ENCODE results near the gene POMT2. TPM values are rescaled to one million over a fixed set of nuclear protein-coding genes. Genes with fewer than 3 reads are reported as not detected.
A peak's percentile ranks its signal among the peaks of the same experiment; 100 is the strongest.

The POMT2 gene
- total RNA-seq, 1 donor from 2014 or later, result 27.2 TPM

DNA sequence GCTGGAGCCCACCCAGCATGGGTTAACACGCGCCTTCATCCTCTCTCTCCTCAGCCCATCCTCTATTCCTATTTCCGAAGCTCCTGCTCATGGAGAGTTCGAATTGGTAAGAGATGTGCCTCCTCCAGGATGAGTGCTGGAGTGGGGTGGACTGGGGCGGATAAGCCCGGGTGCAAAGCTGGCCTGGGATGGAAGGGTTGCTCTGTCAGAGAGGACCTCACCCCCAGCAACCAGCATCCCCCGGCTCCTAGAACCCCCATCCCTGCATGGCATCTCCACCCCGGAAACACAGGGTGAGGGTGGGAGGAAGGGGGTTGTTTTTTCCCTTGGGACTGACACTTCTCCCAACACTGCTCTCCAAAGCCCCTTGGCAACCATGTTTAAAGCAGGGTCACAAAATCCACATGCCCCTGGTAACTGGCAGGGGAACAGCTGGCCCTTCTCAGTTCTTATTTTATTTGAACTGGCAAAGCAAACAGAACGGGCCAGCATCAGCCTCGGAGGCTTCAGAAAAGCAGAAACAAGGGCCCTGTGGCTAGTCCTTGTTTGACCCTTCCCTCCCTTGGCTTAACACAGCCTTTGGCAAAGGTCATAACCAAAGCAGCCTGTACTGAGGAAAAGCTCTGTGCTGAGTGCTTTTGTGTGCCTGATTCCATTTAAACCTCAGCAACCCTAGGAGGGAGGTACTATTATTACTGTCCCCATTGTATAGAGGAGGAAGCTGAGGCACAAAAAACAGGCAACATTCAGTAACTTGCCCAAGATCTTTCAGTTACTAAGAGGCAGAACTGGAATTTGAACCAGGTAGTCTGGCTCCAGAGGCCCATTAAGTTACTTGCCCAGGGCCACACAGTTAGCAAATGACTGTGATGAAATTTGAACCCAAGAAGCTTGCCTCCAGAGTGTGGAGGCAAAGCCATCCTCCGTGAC lies 4.4 kb upstream of the POMT2 start:
- DNase-seq (ENCODE audit: low spot score), result peak; percentile 59

DNA sequence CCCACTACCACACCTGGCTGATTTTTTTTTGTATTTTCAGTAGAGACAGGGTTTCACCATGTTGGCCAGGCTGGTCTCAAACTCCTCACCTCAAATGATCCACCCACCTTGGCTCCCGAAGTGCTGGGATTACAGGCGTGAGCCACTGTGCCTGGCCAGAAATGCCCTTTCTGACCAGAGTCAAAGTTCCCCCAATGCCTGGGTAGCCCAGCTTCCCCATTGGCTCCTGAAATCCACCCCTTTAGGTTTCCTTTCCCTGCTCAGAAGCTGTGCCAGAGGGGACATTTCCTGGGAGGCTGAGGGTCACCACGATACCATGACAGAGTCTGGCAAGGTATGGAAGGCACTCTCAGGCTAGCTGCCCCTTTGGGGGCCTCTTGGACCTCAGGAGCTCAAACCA lies 3.6 kb upstream of the POMT2 start:
- DNase-seq (ENCODE audit: low spot score), result peak; percentile 57

DNA sequence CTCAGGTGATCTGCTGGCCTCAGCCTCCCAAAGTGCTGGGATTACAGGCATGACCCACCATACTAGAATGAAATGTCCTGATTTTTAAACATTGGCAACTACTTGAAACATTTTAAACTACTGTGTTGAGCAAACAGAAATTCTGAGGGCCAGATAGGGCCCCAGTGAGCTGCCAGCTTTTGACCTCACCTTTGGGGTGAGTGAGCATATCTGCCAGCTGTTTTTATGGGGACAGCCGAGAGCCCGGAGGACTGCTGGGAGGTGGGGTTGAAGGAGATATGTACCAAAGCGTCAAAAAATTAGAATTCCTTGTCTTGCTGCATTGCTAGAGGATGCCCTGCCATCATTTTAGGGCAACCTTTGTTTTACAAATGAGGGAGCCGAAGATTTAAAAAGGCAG lies 2.9 kb upstream of the POMT2 start:
- DNase-seq (ENCODE audit: low spot score), result no peak

DNA sequence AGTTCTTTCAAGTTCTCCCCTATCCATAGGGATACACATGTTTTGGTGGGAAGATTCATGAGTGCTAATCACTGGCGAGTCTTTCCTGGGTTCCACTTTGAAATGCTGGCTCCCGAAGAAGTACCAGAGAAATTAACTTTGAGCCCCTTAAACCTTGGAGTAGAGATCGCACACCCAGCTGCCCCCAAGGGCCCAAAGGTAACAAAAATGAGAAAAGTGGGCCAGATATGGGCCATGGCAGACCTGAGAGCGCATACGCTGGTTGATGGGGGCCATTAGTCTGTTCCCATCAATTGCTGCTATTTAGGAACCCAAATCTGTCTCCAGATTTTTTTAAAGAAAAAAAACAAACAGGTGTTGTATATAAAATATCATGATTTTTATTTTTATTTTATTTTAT lies 2.3 kb upstream of the POMT2 start:
- no peak for DNase-seq (ENCODE audit: low spot score)

DNA sequence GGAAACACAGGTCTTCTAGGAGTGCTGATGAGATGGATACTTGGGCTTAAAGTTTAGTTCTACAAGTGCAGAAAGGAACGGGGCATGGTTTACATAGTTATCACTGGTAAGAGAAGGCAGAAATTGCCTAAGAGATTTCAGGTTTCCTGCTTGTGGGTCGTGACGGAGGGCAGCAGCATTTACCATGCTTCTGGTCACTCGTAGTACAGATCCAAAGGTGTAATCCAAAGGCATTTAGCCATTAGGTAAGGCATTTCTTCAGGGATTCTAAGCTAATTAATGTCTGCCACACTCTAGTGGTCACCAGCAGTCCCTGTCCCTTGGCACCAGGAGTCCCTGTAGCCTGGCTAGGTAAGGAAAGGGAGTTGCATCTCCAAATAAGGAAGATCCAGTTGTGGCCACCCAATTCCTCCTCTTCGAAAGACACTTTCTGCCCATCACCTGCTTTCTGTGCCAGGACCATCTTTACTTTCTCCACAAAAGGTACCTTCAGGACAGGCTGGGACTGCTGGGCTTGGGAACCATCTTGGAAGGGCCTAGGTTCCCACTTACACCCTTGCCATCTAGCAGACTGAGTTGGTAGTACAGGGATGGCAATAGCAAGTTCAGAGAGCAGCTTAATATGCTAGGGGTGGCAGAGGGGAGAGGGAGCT lies 1.7 kb upstream of the POMT2 start:
- DNase-seq (ENCODE audit: low spot score), result peak; percentile 22

DNA sequence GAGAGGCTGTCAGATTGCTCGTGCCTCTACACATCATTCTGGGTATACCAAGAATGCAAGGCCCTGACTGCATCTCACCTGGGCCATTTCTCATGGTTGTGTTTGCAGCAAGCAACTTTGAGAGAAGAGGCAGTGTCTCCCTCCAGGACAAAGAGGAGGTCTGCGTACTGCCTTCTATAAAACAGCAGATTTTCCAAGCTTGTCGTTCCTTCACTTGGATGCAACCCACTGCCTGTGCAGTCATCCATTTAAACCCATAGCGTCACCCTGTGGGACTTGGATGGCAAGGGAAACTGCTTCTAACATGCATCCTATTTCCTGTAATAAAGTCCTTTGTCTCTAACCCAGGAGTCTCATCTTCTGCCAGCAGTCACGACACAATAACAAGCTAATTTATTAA lies 1.3 kb downstream of the POMT2 start:
- DNase-seq (ENCODE audit: low spot score), result no peak

DNA sequence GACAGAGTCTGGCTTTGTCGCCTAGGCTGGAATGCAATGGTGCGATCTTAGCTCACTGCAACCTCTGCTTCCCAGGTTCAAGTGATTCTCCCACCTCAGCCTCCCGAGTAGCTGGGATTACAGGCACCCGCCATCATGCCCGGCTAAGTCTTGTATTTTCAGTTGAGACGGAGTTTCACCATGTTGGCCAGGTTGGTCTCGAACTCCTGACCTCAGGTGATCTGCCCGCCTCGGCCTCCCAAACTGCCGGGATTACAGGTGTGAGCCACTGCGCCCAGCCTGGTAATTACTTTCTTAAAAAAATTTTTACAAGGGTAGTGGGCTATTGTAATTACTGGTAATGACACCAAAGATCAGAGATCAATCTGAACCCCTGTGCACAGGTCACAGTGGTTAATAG lies 1.9 kb downstream of the POMT2 start:
- peak; percentile 33 for DNase-seq (ENCODE audit: low spot score)

DNA sequence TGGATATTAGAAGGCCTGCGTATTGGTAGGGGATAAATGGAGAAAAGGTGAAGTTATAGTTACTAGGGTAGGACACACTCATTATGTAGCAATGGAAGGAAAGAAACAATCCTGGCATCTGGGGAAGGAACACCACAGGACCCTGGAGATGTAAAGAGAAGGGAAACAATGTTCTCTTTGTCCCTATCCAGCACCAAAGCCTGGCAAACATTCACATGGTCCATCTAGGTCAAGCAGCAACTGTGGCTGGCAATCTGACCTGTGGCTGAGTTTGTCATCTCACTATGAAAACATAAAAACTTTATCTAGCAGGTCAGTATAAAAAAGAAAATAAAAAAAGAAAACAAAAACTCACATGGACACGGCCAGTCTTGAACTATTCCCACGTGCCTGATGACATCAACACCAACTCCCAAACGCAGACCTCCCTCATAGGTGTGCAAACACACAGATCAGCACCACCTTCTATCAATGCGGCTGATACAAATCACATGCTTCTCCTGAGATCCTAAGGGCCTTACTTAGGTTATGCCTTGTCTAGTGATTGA lies 2.6 kb downstream of the POMT2 start:
- no peak for DNase-seq (ENCODE audit: low spot score)

DNA sequence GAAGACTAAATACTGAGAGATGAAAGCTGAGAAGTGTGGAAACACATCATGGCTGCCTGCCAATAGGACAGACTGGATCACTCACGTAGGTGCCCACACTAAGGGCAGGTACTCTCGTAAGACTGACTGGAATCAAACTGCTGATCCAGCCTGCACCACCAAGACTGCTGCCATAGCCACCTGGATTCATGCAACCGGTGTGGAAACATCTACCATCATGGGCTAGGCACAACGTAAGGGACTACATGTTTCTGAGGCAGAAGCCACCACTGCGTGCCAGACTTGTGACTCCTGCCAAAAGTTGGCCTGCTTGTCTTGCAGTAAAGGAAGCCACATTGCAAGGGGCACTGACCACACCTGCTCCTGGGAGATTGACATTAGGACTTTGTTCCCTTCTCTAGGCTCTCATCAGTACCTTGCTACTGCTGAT lies 3.8 kb downstream of the POMT2 start:
- DNase-seq (ENCODE audit: low spot score), result peak; percentile 57

DNA sequence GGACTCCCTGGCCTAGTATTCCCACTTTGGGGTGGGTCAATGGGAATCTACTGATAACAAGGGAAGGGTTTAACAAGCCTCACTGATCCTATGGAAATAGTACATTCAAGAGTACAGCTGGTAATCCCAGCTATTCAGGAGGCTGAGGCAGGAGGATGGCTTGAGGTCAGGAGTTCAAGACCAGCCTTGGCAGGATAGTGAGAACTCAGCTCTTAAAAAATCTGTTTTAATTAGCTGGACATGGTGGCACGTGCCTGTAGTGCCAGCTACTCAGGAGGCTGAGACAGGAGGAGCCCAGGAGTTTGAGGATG lies 4.5 kb downstream of the POMT2 start:
- DNase-seq (ENCODE audit: low spot score), result no peak

DNA sequence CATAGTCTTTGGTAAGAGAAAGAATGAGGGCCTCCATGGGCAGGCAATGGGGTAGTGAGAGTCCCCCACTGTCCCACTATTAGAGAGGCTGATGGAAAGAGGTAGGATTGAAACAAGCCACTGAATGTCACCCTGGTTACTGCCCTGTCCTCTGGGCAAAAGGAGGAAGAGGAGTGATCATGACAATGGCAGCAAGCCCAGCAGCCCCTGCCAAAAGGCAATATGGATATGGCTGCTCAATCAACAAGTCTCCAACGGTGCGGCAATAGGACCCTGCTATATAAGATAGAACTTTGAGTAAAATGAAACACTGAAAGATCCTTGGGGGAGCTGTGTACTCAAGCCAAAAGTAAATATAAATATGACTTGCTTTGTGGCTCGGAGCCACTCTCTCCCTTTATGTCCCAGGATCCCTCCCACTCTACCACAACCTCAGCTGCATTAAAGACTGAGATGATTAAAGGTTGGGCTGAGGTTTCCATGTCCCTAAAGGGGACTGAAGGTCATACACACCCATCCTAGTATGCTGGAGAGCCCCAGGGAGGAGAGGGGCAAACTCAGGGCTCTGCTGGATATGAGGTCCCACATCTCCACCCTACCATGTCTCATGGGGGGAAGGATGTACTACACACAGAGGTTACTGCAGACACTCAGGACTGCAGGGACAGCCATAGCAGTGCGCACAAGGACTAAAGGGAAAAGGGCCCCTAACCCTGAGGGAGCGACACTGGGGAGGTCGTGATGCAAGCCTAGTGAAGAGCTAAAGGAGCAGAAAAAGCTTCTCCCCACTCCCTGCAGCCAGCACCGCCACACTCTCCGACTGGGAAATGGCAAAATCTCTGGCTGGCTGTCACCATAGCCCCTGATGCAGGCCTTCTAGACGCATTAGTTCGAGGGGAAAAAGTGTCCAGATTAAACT lies 5.9 kb downstream of the POMT2 start:
- peak; percentile 71 for DNase-seq (ENCODE audit: low spot score)

DNA sequence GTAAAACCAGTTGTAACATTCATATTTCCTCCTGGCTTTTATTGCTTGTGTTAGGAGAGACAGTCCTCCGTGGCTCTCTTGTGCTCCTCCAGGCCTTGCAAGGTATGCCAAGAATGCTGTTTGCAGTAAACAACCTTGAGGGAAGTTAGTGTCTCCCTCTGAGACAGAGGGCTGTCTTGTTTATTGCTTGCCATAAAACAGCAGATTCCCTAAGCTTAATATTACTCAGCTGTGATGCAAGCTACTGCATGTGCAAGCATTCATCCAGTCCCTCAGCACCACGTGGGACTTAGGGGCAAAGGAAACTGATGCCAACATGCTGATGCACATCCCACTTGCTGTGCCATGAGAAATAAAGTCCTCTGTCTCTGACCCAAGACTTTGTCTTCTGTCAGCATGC lies 6.6 kb downstream of the POMT2 start:
- DNase-seq (ENCODE audit: low spot score), result no peak

DNA sequence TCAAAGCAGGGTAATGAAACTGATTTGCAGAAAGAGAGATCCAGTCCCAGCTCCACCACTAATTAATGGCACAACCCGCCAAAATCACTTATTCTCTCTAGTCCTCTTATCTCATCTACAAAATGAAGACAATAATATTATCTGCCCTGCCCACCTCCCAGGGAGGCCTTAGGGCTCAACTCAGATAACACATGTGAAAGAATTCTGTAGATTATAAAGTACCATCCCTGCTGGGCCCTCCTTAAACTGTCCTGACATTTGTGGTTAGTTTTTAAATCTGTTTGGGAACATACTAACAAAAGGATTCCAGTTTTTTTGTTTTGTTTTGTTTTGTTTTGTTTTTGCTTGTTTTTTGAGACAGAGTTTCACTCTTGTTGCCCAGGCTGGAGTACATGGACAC lies 7.3 kb downstream of the POMT2 start:
- no peak for DNase-seq (ENCODE audit: low spot score)

DNA sequence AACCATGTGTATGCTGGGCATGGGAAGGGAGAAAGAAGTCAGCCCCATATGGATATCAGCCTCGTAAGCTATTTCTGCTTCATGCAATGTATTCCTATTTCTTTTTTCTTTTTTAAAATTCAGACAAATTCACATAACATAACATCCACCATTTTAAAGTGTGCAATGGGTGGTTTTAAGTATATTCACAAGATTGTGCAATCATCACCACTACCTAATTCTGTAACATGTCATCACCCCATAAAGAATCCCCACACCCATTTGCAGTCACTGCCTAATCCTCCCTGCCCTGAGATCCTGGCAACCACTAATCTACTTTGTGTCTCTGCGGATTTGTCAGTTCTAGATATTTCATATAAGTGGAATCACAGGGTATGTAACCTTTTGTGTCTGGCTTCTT lies 9.5 kb downstream of the POMT2 start:
- no peak for DNase-seq (ENCODE audit: low spot score)

DNA sequence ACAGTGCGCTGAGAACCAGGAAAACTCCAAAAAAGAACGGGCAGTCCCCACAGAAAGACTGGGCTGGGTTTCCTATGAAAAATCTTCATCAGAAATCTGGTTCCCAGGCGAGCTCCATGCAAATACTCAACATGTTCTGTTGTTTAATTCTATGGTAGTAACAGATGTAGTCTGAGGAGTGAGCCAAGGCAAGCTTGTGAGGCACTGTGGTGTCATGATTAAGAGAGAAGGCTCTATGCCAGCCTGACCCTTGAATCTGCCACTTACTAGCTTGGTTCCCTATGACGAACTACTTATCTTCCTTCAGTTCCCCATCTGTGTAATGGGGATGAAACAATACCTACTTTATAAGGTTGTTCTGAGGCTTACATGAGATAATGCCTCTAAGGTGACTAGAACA lies 10.7 kb downstream of the POMT2 start:
- DNase-seq (ENCODE audit: low spot score), result no peak

DNA sequence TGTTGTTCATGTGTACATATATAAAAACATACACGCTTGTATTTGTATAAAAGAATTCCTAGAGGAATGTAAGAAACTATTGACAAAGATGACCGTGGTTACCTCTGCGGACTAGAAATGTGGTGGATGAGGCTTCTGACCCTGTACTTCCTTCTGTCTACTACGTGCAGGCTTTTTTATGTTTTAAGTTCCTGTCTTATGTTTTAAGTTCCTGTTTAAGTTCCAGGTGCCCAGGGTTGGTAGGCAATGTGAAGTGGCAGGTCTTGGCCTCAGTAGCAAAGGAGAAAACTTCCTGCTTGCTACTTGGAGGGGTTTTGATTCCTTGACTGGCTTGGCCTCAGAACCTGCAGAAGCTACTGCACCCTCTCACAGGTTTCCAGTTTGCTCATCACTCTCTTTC lies 11.6 kb downstream of the POMT2 start:
- DNase-seq (ENCODE audit: low spot score), result no peak

DNA sequence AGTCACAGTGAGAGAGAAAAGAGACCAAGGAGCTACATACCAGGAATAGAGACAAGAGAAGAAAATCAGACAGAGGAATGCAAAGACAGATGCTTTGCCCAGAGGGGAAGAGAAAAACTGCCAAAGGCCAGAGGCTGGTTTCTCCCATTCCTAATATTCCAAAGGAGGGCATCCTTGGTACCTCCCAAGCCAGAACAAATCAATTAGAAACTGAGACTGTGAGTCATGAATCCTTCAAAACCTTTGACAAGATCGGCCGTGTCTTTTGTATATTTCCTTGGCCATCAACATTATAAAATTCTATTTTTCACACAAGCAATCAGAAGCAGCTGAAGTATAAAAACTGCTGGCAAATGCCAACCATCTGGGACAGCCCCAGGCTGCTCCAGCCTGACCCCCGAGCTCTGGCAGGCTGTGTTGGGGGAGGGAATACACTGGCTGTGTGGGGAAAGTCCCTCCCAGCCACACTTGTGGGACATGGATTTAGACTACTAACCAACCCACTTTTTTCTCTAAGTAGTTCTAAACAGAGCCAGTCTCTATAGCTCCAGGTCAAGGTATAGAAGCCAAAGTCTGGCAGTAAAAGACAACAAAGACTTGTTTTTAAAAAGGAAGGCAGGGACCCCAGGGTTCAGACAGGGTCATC lies 13.7 kb downstream of the POMT2 start:
- peak; percentile 30 for DNase-seq (ENCODE audit: low spot score)

DNA sequence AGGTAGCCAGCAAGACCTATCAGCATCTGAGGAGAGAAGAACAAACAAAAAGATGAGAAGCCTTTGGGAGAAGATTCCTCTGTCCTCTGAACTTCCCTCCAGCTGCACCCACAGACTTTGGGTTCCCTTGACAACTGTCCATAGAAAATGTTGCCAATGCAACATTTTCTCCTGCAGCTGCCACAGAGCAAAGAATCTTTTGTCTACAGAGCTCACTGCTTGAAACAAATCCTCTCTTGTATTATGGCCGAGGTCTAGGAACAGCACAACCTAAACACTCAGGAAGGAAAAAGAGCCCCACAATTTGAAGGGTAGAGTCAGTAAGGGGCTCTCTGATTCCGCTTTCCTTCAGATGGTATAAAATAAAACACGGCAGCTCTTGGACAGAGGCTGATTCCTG lies 14.3 kb downstream of the POMT2 start:
- DNase-seq (ENCODE audit: low spot score), result peak; percentile 12

DNA sequence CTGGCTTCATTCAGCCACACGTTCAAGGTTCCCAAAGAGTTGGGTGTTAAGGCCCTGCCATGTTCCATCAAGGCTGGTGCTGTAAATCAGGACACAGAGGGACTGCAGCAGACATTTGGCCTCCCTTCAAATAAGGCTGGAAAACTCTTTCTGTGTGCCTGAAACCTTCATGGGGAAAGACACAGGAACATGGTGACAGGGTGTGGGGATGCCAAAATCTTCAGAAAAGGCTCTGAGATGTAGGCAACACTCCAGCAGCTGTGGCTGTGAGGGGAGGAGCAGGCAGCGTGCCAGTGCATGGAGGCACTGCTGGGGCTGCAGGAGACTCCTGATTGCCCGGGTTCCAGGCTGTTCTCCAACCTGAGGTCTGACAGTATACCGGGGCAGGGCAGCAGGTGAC lies 15.0 kb downstream of the POMT2 start:
- peak; percentile 18 for DNase-seq (ENCODE audit: low spot score)

DNA sequence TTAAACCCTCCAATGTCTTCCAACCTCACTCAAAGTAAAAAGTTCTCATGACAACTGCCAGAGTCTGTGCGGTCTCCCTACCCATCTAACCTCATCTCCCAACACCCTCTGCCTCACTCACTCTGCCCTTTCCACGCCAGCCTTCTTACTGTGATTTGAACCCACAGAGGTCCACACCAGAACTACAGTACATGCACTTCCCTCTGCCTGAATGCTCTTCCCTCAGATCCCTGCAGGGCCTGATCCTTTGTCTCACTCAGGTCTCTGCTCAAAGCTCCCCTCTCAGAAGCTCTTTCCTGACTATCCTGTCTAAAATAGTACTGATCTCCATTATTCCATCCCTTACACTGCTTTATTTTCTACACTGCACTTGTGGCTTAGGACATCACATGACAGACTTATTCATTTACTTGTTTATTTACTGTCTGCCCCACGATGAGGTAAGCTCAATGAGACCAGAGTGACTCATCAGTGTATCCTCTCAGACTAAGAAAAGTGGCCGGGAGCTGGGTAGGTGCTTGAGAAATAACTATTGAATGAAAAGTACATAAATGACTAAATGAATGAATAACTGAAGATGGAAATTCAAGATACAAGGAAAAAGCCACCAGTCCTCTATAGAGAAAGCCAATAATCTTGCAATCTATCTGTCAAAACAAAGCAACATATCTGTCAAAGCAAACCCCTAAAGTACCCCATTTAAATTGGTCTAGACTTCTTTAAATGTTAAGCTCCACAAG lies 17.1 kb downstream of the POMT2 start:
- peak; percentile 28 for DNase-seq (ENCODE audit: low spot score)
